GM19395 (cell line): Measurements from ENCODE around the gene SLC35E2B.
"Not testable (repeated sequence)": the region's sequence is repeated elsewhere in the genome, so short reads cannot be mapped to it uniquely, and the experiment has no call there.

Experiments
- ATAC-seq: cut with Tn5 transposase; IDR thresholded peaks from one replicate; pipeline ENCODE4 v1.9.1; 2021; ENCODE audit warnings: mild to moderate bottlenecking, moderate library complexity; ENCODE audit not compliant: unreplicated experiment

SLC35E2B gene

GRCh38 chr1:1704284-1704957, 11.8 kb upstream of the SLC35E2B start:
- ATAC-seq, result not testable (repeated sequence)

GRCh38 chr1:1703796-1704195, 11.2 kb upstream of the SLC35E2B start:
- no peak for ATAC-seq

GRCh38 chr1:1702506-1702905, 9.9 kb upstream of the SLC35E2B start:
- ATAC-seq, result not testable (repeated sequence)

GRCh38 chr1:1700557-1700956, 8.0 kb upstream of the SLC35E2B start:
- ATAC-seq, result not testable (repeated sequence)

- not testable (repeated sequence) for ATAC-seq
Observed at GRCh38 chr1:1700067-1700466, 7.5 kb upstream of the SLC35E2B start.

GRCh38 chr1:1699061-1699460, 6.5 kb upstream of the SLC35E2B start:
- ATAC-seq, result not testable (repeated sequence)

GRCh38 chr1:1697358-1698183, 5.0 kb upstream of the SLC35E2B start:
- not testable (repeated sequence) for ATAC-seq

GRCh38 chr1:1696431-1697357, 4.1 kb upstream of the SLC35E2B start:
- not testable (repeated sequence) for ATAC-seq

GRCh38 chr1:1692324-1692713, 276 bp downstream of the SLC35E2B start:
- not testable (repeated sequence) for ATAC-seq

- ATAC-seq, result not testable (repeated sequence)
Observed at GRCh38 chr1:1691443-1691842, 1.2 kb downstream of the SLC35E2B start.

GRCh38 chr1:1689526-1689925, 3.1 kb downstream of the SLC35E2B start:
- not testable (repeated sequence) for ATAC-seq

- ATAC-seq, result no peak
Observed at GRCh38 chr1:1687846-1688245, 4.7 kb downstream of the SLC35E2B start.

- ATAC-seq, result no peak
Observed at GRCh38 chr1:1684031-1684681, 8.4 kb downstream of the SLC35E2B start.

GRCh38 chr1:1683104-1683905, 9.3 kb downstream of the SLC35E2B start:
- no peak for ATAC-seq

GRCh38 chr1:1680912-1681273, 11.7 kb downstream of the SLC35E2B start:
- ATAC-seq, result no peak

GRCh38 chr1:1680031-1680911, 12.3 kb downstream of the SLC35E2B start:
- no peak for ATAC-seq

GRCh38 chr1:1678581-1679380, 13.8 kb downstream of the SLC35E2B start:
- peak; percentile 38 for ATAC-seq
